Measurements from ENCODE around the gene FLT3. TPM values are rescaled to one million over a fixed set of nuclear protein-coding genes. Genes with fewer than 3 reads are reported as not detected.

The FLT3 gene
- total RNA-seq, 4 donors from 2014 or later, result 0.55 to 0.95 TPM; not detected in 2

- Histone ChIP-seq H3K9me3 (no peaks in the 10 kb centered on the region), H3K4me1 (peaks cover 0 to 44% (median 17%) of the 10 kb centered on the region in 4 donors), H3K27me3 (peaks cover 100% of the 10 kb centered on the region), H3K36me3 (no peaks in the 10 kb centered on the region), H3K4me3 (peak overlapping the region in 3 of 4 donors; percentile 60 to 61 (median 61)), H3K27ac (peak overlapping the region; percentile 84 to 97 (median 92))
- peak; percentile 42 for DNase-seq
- in situ Hi-C loops (cut with MboI; ENCODE audit: low pct_ligation_motif_present in 1 of 4, low pct_unique_long_range_greater_than_20kb in 1 of 4, low sequenced_read_pairs in 3 of 4) (loop anchor here (10.0 to 25.0 kb wide), 4 partner anchors 442 to 1024 kb away; no protein-coding TSS in a partner anchor), intact Hi-C loops (cut with DNase I; ENCODE audit: low total_unique reads) (no loop called here)
- TF ChIP-seq POLR2AphosphoS5 (IDR thresholded peaks at IDR 0.05) (no peak), POLR2A (IDR thresholded peaks at IDR 0.05) (no peak), CTCF (IDR thresholded peaks at IDR 0.05) (no peak), EP300 (IDR thresholded peaks at IDR 0.05; ENCODE audit: low read depth) (no peak)
- WGBS, 2 donors (ENCODE audit: low coverage in 1 of 2), result 6 to 33% methylated on average over 1 to 15 of the region's 15 CpGs
Measured at GRCh38 chr13:27979001-27979643, 121.3 kb downstream of the FLT3 start.

GRCh38 chr13:27978301-27978968 lies 121.9 kb downstream of the FLT3 start:
- WGBS, 2 donors (ENCODE audit: low coverage in 1 of 2), result 0 to 6% methylated on average over 2 to 32 of the region's 65 CpGs
- Histone ChIP-seq H3K36me3 (no peaks in the 10 kb centered on the region), H3K4me1 (peaks cover 0 to 42% (median 17%) of the 10 kb centered on the region in 4 donors), H3K4me3 (peak overlapping the region; percentile 24 to 61 (median 60)), H3K27ac (peak overlapping the region; percentile 84 to 97 (median 92)), H3K9me3 (no peaks in the 10 kb centered on the region), H3K27me3 (peaks cover 97% of the 10 kb centered on the region)
- intact Hi-C loops (cut with DNase I; ENCODE audit: low total_unique reads) (no loop called here), in situ Hi-C loops (cut with MboI; ENCODE audit: low pct_ligation_motif_present in 1 of 4, low pct_unique_long_range_greater_than_20kb in 1 of 4, low sequenced_read_pairs in 3 of 4) (loop anchor here (10.0 to 25.0 kb wide), 4 partner anchors 441 to 1024 kb away; no protein-coding TSS in a partner anchor)
- DNase-seq, result peak; percentile 82
- peak; percentile 69 for TF ChIP-seq POLR2A (IDR thresholded peaks at IDR 0.05)
- peak in 2 of 3 donors; percentile 50 to 57 for TF ChIP-seq POLR2AphosphoS5 (IDR thresholded peaks at IDR 0.05)
- no peak for TF ChIP-seq CTCF (IDR thresholded peaks at IDR 0.05)
- no peak for TF ChIP-seq EP300 (IDR thresholded peaks at IDR 0.05; ENCODE audit: low read depth)

- intact Hi-C loops (cut with DNase I; ENCODE audit: low total_unique reads) (no loop called here), in situ Hi-C loops (cut with MboI; ENCODE audit: low pct_ligation_motif_present in 1 of 4, low pct_unique_long_range_greater_than_20kb in 1 of 4, low sequenced_read_pairs in 3 of 4) (loop anchor here (10.0 to 25.0 kb wide), 4 partner anchors 440 to 1023 kb away; no protein-coding TSS in a partner anchor)
- WGBS, 2 donors (ENCODE audit: low coverage in 1 of 2), result 3 to 4% methylated on average over 9 to 61 of the region's 80 CpGs
- H3K4me3 ChIP-seq, result peak overlapping the region; percentile 24 to 61 (median 60)
- DNase-seq, result no peak
- peaks cover under 1 to 44% (median 19%) of the 10 kb centered on the region in 4 donors for H3K4me1 ChIP-seq
- no peaks in the 10 kb centered on the region for H3K36me3 ChIP-seq
- TF ChIP-seq POLR2A (IDR thresholded peaks at IDR 0.05) (no peak), POLR2AphosphoS5 (IDR thresholded peaks at IDR 0.05) (peak in 1 of 3 donors; percentile 27), CTCF (IDR thresholded peaks at IDR 0.05) (peak in 1 of 5 experiments; percentile 22)
- H3K27ac ChIP-seq, result peak overlapping the region; percentile 84 to 97 (median 92)
- H3K9me3 ChIP-seq, result no peaks in the 10 kb centered on the region
- peaks cover 92% of the 10 kb centered on the region for H3K27me3 ChIP-seq
Measured at GRCh38 chr13:27977476-27978300, 122.7 kb downstream of the FLT3 start.
